GM19025 (cell line): ENCODE measurements around the gene RAB8A.
A peak's percentile ranks its signal among the peaks of the same experiment; 100 is the strongest.

Source experiments
- ATAC-seq: cut with Tn5 transposase; IDR thresholded peaks from one replicate; pipeline ENCODE4 v1.9.1; 2021; ENCODE audit warnings: mild to moderate bottlenecking, low read depth, moderate library complexity; ENCODE audit not compliant: unreplicated experiment

RAB8A gene

DNA sequence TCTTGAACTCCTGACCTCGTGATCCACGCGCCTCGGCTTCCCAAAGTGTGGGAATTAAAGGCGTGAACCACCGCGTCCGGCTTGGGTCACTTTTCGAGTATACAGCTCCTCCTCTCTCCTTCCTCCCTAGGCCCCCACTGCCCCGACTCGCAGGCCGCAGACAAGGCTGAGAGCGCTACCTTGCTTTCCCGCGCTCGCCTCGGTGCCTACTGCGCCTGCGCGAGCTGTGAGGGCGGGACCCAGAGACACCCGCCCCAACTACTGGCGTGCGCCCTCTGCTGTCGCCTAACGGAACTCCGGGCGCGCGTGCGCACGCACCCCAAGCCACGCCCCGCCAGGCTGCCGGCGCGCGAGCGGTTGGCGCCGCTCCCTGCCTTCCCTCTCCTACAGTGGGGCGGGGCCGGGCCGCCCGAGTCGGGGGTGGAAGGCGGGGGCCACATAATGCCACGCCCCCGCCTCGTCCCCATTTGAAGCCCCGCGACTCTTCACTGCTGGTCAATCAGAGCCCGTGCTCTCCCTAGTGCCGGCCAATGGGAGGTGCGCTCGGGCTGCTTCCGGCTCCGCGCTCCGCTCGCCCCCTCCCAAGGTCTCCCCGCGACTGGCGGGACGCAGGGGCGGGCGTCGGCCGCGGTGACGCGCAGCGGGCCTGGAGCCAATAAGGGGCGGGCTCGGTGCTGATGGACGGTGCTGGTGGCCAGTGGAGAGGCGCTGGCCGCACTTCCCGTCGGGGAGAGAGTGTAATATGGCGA lies at the start of gene RAB8A:
RAB8A (plus strand) TSS at position 730 of the 749 bp plus-strand sequence; CDS start at position 743, 13 bp downstream.
- ATAC-seq: peak; percentile 92

DNA sequence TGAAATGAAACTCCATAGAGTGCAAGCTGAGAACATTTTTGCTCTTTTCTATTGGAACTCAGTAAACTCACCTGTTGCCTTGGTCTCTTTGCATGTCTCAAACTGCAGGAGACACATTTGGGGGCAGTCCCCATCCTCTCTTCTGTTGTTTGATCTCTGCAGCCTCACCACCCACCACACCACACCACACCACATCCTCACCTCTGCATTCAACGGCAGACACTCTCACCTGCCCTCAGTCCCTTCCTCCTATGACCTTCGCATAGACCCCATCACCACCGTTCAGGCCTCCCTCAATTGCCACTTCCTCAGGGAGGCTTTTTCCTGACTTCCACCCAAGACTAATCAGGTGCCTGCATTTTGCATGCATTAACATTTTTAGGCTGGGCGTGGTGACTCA lies 49.7 kb upstream of the RAB8A start:
- no peak for ATAC-seq

DNA sequence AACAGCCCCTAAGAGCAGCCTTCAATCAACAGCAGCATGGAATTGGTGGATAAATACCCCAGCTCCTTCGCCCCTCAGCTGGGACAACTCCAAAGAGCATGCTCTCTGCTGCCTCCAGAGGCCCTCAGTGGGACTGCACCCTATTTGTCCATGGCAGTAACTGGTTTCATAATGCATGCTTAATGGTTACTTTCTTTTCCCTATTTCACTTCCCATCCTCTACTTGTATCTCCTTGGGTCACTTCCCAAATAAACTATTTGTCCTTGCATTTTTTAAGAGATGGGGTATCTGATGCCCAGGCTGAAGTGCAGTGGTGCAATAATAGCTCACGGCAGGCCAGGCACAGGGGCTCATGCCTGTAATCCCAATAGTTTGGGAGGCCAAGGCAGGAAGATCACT lies 48.9 kb upstream of the RAB8A start:
- no peak for ATAC-seq

DNA sequence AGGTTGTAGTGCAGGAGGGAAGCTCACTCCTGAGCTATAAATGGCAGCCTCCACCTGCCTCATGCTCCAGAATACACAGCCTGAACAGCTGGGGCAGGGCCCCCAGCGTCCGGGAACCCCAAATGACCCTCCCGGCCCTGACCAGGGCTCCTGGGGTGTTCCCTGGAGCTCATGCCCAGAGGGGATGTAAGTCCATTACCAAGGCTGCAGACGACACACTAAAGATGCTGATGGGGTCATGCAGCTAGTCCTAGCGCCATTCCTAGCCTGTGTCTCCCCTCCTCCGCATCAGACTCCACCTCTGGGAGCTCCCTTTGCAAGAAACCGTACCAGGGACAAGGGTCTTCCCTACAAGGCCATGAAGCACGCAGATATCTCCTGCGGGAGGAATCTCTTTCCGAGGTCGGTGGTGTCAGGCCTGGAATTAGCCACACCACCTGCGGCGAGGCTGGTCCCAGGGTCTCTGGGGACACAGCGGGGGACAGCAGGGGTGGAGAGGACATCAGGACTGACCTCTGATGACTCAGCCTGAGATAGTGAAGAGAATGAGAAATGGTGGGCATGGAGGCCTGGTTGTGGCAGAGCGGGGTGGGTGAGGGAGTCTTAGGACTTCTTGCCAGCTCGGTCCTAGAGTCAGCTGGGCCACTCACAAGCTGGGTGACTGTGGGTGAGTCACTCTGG lies 47.3 kb upstream of the RAB8A start:
- ATAC-seq: no peak

DNA sequence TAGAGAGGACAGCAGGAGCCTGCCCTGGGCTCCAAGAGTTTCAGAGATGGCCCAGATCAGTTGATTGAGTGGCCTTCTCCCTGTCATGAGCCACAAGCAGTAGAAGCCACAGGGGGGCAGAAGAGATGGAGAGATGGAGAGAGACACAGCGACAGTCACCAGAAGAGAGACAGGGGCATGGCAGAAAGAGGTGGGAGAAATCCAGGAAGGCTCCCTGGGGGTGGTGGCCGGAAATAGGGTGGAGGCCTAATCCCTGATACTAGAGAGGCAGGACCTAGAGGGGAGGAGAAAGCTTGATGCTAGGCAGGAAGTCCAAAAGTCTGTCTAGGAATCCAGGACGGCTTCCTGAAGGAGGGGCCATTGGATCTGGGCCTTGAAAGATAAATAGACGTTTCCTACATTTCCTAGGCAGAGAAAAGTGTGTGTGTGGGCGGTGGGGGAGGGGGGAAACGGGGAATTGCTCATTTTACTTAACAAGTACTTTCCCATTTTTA lies 45.0 kb upstream of the RAB8A start:
- no peak for ATAC-seq

DNA sequence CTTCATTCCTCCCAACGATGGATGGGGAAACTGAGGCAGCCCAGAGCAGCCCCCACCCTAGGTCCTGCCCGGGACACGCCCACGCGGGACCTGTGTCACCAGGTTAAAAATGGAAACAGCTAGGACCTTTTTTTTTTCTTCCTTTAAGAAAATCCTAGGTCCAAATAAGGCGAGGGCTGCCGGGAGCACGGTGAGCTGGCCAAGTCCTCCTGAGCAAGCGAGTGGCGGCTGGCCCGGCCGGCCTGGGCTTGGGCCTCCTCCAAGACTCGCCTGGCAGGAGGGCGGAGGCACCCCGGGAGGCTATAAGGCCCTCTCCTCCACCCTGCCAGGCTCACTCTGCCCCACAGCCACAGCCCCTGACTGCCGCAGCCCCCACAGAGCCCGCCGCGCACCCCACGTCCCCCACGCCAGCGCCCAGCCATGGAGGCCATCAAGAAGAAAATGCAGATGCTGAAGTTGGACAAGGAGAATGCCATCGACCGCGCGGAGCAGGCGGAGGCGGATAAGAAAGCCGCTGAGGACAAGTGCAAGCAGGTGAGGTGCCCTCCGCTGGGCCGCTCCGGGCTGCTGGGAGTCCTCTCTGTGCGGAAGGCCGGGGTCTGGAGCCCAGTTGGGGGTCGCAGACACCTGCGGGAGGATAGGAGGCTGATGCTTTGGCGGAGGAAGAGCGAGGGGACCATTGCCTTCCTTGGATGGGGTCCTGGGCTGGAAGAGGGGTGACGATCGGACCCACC lies 44.3 kb upstream of the RAB8A start:
- no peak for ATAC-seq

DNA sequence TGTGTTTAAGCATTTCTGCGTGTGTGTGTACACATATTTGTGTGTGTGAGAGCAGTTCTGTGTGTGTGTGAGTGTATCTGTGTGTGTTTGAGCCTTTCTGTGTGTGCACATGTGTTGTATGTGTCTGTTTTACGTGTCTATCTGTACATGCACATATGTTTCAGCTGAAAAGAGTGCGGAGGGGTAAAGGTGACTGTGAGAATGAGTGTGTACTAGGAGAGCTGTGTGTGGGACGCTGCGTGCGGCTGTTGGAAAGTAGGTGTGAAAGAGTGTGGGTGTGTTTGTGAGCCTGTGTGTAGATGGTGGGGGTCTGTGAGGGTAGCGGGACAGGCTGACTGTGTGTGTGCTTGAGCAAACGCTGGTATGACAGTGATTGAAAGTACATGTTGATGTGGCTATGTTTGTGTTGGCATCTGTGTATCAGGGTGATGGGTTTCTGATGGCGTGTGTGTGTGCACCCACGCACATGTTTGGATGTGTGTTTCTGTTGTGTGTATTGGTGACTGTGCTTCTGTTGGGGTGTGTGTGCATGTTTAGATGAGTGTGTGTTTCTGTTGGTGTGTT lies 42.9 kb upstream of the RAB8A start:
- ATAC-seq: no peak

DNA sequence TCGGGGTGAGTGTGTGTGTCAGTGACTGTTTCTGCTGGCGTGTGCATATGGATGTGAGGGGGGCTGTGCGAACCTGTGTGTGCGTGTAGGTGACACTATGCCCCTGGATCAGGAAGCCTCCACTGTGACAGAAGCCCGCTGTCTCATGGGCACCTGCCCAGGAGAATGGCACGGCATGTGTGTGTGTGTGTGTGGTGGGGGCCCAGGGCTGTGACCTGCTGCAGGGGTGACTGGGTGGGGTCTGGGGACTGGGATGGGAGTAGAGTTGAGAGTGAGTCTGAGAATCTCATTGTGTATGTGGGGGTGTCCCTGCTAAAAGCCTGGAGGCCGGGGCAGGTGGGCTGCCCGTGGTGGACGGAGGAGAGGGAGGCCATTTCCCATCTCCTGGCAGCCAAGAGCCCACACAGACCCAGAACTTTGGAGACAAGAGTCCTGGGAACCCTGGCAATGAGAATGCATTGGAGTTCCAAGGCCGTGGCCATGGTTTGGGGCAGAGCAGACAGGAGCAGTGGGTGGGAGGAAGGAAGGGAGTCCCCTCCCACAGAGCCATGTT lies 41.8 kb upstream of the RAB8A start:
- ATAC-seq: no peak

DNA sequence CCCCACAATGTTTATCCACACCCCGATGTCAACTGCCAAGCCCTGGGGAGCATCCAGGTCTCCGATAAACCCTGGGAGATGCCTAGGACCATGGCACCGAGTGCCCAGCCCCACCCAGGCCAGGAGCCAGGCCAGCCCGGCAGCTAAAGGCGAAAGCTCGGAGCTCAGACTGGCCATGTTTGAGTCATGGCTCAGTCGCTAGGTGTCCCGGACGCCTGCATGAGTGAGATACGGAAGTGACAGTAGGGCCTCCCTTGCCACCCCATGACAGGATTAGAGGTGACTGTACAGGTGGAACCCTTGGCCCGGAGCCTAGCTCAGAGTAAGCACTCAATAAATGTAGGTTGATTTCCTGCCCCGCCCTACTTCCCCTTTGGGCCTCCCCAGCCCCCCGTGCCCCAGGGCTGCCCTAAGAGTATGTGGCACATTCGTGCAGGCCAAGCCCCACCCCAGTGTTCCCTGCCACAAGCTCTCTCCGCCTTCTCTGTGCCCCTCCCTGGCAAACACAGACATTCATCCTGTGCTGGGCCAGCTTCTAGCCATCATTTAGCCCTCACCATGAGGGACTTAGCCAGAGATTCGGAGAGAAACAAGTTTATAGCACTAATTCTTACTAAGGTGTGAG lies 41.2 kb upstream of the RAB8A start:
- ATAC-seq: no peak

DNA sequence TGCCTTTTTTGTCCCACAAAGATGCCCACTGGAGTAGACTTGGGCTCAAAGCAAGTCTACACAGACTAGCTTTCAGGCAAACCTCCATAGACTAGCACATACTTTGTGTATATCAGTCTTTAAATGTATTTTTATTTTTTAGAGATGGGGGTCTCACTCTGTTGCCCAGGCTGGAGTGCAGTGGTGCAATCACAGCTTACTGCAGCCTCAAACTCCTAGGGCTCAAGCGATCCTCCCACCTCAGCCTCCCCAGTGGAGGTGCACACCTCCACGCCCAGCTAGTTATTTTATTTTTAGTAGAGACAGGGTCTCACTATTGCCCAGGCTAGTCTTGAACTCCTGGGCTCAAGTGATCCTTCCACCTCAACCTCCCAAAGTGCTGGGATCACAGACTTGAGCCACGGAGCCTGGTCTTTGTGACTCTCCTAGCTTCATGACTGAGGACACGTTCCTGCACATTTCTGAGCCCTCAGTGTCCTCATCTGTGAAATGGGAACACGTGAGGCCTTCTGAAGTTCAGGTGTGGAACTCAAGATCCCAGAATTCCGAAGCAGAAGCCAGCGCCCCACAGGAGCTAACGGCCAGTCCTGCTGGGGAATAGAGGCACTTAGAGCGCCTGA lies 40.5 kb upstream of the RAB8A start:
- no peak for ATAC-seq

DNA sequence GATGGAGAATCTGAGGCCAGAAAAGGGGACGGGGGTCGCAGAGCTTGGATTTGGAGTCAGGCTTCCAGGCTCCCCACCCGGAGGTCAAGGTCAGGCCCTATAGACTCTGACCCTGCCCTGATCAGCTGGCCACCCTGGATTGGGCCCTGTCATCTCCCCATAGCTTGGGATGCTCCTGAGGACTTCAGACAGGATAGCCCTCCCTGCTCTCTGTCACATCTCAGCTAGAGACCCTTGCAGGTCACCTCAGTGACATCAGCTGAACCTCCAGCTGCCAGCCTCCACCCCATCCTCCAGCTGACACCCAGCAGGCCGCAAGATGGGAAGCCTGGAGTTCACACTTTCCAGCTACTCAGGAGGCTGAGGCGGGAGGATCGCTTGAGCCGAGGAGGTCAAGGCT lies 38.2 kb upstream of the RAB8A start:
- ATAC-seq: no peak

DNA sequence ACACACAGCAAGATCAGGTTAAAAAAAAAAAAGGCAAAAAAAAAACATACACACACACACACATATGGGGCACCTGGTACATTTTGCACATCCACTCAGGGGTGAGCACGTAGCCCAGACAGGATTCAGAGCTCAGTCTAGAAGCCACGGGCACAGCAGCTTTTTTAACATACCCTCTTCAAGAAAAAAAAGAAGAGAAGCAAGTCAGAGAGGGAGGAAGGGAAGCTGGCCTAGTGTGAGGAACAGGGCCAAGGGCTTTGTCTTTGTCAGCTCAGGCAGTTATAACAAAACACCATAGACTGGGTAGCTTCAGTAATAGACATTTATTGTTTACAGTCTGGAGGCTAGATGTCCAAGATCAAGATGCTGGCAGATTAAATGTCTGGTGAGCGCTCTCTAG lies 37.7 kb upstream of the RAB8A start:
- ATAC-seq: no peak

DNA sequence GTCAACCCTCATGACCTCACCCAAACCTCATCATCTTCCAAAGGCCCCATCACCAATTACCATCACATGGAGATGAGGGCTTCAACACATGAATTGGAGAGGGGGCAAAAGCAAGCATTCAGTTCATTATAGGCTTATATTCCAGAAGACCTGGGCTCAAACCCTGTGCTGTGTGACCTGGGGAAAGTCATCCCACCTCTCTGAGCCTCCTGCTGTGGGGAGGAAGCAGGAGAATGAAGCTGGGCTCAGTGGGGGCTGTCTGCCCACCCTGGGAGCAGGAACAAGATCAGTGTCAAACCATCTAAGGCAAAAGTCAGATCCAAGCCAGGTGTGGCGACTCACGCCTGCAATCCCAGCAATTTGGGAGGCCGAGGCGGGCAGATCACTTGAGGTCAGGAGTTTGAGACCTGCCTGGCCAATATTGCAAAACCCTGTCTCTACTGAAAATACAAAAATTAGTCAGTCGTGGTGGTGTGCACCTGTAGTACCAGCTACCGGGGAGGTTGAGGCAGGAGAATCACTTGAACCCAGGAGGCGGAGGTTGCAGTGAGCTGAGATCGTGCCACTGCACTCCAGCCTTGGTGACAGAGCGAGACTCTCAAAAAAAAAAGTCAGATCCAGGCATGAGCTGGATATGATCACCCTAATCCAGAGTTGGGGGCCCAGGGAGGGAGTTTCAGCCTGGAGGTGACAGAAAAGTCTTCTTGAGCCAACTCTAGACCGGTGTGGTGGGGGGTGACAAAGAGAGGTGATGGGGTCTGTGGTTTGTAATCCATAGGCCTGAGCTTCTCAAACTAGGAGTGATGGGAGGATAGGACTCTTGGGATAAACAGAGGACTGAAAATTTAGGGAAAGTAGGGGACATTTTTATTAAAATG lies 37.0 kb upstream of the RAB8A start:
- no peak for ATAC-seq

DNA sequence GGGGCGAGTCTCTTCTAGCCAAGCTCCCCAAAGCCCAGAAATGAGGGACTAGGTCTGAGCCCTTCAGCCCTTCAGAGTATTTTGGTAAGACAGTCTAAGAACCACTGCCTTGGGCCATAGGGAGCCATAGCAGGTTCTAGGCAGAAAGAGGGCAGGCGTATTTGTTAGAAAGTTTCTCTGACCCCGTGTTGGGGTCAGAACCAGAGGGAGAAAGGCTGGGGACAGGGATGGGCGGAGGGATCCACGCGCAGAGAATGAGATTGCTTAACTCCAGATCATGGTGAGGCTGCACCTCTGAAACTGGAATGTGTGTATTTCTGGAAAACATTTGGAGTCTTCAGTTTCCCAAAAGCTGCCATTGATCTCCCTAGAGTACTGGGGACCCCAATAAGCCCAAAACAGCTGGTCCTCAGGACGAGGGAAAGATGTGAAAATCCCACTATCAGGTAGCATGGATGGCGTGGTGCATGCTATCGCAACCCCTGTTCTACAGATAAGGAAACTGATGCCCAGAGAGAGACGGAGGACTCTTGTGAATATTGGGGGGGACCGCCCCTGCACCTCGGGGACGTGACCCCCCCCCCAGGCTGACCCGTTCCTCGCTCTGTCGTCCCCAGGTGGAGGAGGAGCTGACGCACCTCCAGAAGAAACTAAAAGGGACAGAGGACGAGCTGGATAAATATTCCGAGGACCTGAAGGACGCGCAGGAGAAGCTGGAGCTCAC lies 36.1 kb upstream of the RAB8A start:
- ATAC-seq: no peak

DNA sequence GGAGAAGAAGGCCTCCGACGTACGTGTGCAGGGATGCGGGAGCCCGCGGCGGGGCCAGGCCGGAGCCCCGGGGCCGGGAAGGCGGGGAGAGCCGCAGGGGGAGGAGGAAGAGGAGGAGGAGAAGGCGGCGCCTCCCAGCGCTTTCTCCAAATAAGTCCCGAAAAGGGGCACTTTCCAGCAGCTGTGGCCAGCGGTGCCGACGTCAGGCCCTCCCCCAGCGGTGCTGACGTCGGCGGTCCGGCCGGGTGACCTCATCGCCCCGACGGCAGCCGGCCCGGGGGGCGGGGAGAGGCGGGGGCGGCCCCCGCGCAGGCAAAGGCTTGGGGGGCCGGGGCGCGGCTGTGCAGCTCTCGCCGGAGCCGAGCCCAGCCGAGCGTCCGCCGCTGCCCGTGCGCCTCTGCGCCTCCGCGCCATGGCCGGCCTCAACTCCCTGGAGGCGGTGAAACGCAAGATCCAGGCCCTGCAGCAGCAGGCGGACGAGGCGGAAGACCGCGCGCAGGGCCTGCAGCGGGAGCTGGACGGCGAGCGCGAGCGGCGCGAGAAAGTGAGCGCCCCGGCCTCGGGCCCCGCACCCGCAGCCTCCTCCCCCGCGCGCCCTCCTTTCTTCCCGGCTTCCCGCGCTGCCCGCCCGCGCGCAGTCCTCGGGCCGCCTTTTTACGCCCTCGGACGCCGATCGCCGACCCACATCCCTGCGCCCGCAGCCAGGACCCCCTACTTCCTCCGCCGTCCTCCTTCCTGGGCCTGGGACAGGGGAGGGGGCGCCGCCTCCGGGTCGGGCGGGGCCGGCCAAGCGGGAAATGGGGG lies 35.3 kb upstream of the RAB8A start, which contains the start of gene TPM4:
TPM4 (plus strand) TSS at position 342 of the 804 bp plus-strand sequence; CDS start at position 413, 71 bp downstream.
- ATAC-seq: peak; percentile 60

DNA sequence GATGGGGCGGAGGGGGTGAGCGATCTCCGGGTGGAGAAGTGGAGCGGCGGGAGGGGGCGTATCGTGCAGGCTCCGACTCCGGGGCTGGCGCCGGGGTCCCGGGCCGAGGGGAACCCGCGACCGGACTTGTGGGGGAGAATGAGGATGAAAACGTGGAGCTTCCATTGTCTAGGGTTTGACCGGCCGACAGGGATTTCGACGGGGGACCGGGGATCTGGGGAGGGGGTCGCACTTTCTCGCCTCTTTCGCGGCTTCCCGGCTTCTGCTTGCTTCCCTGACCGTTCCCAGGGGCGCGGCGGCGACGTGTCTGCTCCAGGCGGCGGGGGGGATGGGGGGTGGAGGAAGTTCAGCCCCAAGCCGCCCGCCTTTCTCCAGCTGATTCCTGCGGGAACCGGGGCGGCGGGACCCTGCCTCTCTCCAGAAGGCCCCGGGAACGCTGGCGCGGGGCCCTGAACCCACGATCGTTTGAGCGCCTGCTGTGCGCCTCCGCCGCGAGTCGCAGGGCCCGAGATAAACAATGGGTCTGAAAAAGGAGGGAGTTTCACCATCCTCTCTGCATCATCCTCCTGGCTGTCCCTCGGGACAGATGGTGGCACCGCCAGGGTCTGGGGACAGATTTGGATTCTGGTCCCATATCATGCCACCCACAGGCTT lies 34.6 kb upstream of the RAB8A start:
- ATAC-seq: no peak
